AG10803 (cell line): Measurements from ENCODE around the gene PLXNA2.

Source experiments
- DNase-seq: peaks from one replicate; pipeline ENCODE4 v3.0.0; 2010; ENCODE audit warnings: low read depth
- H3K4me3 ChIP-seq: 2 replicates; pipeline ENCODE4 v1.5.1; 2011; ENCODE audit warnings: mild to moderate bottlenecking, low read length, control low read depth
- CTCF ChIP-seq: conservative IDR thresholded peaks from 2 replicates; pipeline ENCODE4 v1.5.1; 2011; ENCODE audit warnings: mild to moderate bottlenecking, low read length, control low read depth, inconsistent platforms

The PLXNA2 gene

GRCh38 chr1:208036918-208037766, 207.0 kb downstream of the PLXNA2 start:
- H3K4me3 ChIP-seq = no peak overlapping the region
- TF ChIP-seq CTCF = no peak

GRCh38 chr1:208036106-208036808, 207.9 kb downstream of the PLXNA2 start:
- H3K4me3 ChIP-seq = no peak overlapping the region
- TF ChIP-seq CTCF = peak; percentile 25; the same call in 1 of the 2 replicates
- peak; percentile 18 for DNase-seq

More at GRCh38 chr1:208036918-208037766, 207.0 kb downstream of the PLXNA2 start:
- DNase-seq = no peak

GRCh38 chr1:208034135-208034534, 210.0 kb downstream of the PLXNA2 start:
- DNase-seq = no peak
- no peak for TF ChIP-seq CTCF
- no peak overlapping the region for H3K4me3 ChIP-seq

- DNase-seq = no peak
- no peak for TF ChIP-seq CTCF
- H3K4me3 ChIP-seq = no peak overlapping the region
These were observed 210.9 kb downstream of the PLXNA2 start for GRCh38 chr1:208033236-208033635.

- no peak overlapping the region for H3K4me3 ChIP-seq
- TF ChIP-seq CTCF = no peak
- DNase-seq = no peak
These were observed 212.3 kb downstream of the PLXNA2 start for GRCh38 chr1:208031932-208032320.

- no peak for DNase-seq
- no peak for TF ChIP-seq CTCF
- H3K4me3 ChIP-seq = no peak overlapping the region
These were observed 212.8 kb downstream of the PLXNA2 start for GRCh38 chr1:208031316-208031931.
